HG03469 (cell line): Measurements from ENCODE around the gene PXMP4.
"Not testable (repeated sequence)": the region's sequence is repeated elsewhere in the genome, so short reads cannot be mapped to it uniquely, and the experiment has no call there.

ENCODE experiments used
- ATAC-seq: cut with Tn5 transposase; IDR thresholded peaks from one replicate; pipeline ENCODE4 v1.9.1; 2021; ENCODE audit warnings: mild to moderate bottlenecking, moderate library complexity, moderate number of reproducible peaks; ENCODE audit not compliant: unreplicated experiment

Gene PXMP4

DNA sequence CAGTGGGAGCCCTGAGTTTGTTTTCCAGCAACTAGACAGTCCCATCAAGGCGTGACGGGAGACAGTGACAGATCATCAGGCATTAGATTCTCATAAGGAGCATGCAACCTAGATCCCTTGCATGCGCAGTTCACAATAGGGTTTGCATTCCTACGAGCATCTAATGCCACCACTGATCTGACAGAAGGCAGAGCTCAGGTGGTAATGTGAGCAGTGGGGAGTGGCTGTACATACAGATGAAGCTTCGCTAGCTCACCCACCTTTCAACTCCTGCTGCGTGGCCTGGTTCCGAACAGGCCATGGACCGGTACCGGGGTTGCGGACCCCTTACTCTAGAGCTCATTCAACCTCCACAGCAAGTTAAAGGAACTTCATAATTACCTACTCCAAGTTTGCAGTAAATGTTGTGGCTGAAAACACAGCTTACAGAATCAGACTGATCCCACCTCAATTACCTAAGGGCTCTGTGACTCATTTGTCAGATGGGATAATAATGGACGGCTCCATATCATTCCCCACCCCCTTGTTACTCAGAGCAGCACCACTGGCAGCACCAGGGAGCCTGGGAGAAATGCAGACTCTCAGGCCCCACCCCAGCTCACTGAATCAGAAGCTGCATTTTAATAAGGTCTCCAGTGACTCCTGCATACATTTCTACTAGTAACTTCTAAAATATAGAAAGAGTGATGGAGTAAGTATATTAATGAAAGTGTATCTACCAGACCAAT, 15.7 kb downstream of the PXMP4 start:
- ATAC-seq: no peak

DNA sequence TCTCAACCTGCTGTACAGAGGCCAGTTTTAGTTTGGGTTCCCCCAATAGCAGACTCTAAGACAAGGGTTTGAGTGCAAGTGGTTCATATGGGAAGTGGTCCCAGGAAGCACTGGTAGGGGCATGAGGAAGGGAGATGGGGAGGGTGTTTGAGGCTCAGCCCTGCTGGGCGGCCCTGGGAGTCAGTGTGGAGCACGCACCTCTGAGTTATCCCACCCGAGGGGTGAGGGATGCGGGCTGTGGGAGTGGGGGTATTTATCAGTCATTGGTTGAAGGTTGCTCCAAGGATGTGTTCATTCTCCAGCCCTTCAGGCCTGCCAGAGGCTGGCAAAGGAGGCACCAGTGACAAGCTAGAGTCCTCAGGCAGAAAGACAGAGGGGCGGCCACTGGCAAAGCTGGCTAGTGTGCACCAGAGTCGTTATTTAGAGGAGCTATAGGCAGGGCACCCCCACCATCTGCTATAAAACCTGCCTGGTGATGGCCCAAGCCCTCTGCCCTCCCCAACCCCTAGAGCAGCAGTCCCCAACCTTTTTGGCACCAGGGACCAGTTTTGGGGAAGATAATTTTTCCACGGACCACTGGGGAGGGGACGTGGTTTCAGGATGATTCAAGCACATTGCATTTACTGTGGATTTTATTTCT, 16.5 kb downstream of the PXMP4 start:
- ATAC-seq: no peak

DNA sequence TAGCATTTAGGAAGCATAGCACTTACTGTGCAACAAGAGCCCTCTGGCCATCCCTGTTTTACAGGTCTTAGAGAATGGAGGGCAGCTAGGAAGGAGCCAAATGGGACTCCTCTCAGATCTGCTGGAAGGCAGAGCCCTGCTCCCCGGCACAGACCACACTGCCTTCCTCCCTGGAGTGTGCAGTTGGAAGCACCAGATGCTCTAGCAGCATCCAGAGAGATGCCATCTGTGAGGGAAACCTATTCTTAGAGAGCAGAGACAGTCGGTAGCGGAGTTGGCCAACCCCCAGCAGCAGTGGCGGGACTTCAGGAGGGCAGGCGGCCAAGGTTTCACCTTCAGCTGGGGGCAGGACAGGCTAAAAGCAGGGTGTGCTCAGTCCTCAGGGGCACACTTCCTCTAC, 17.2 kb downstream of the PXMP4 start:
- no peak for ATAC-seq

DNA sequence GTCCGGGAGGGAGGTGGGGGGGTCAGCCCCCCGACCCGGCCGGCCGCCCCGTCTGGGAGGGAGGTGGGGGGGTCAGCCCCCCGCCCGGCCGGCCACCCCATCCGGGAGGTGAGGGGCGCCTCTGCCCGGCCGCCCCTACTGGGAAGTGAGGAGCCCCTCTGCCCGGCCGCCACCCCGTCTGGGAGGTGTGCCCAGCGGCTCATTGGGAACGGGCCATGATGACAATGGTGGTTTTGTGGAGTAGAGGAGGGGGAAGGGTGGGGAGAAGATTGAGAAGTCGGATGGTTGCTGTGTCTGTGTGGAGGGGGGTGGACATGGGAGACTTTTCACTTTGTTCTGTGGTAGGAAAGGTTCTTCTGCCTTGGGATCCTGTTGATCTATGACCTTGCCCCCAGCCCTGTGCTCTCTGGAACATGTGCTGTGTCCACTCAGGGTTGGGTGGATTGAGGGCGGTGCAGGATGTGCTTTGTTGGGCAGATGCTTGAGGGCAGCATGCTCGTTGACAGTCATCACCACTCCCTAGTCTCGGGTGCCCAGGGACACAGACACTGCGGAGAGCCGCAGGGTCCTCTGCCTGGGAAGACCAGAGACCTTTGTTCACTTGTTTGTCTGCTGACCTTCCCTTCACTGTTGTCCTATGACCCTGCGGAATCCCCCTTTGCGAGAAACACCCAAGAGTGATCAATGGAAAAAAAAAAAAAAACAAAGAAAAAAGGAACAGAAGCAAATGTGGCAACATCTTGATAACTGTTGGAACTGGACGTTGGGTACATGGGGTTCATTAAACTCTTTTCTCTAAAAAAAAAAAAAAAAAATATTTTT, 18.3 kb downstream of the PXMP4 start:
- ATAC-seq: no peak

DNA sequence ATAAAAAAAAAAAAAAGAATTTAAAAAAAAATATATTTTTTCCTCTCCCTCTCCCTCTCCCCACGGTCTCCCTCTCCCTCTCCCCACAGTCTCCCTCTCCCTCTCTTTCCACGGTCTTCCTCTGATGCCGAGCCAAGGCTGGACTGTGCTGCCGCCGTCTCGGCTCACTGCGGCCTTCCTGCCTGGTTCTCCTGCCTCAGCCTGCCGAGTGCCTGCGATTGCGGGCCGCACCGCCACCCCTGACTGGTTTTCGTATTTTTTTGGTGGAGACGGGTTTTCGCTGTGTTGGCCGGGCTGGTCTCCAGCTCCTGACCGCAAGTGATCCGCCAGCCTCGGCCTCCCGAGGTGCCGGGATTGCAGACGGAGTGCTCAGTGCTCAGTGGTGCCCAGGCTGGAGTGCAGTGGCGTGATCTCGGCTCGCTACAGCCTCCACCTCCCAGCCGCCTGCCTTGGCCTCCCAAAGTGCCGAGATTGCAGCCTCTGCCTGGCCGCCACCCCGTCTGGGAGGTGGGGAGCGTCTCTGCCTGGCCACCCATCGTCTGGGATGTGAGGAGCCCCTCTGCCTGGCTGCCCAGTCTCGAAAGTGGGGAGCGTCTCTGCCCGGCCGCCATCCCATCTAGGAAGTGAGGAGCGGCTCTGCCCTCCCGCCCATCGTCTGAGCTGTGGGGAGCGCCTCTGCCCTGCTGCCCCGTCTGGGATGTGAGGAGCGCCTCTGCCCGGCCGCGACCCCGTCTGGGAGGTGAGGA, 19.2 kb downstream of the PXMP4 start:
- not testable (repeated sequence) for ATAC-seq

DNA sequence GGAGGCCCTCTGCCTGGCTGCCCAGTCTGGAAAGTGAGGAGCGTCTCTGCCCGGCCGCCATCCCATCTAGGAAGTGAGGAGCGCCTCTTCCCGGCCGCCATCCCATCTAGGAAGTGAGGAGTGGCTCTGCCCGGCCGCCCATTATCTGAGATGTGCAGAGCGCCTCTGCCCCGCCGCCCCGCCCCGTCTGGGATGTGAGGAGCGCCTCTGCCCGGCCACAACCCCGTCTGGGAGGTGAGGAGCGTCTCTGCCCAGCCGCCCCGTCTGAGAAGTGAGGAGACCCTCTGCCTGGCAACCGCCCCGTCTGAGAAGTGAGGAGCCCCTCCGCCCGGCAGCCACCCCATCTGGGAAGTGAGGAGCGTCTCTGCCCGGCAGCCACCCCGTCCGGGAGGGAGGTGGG, 21.1 kb downstream of the PXMP4 start:
- ATAC-seq: not testable (repeated sequence)

DNA sequence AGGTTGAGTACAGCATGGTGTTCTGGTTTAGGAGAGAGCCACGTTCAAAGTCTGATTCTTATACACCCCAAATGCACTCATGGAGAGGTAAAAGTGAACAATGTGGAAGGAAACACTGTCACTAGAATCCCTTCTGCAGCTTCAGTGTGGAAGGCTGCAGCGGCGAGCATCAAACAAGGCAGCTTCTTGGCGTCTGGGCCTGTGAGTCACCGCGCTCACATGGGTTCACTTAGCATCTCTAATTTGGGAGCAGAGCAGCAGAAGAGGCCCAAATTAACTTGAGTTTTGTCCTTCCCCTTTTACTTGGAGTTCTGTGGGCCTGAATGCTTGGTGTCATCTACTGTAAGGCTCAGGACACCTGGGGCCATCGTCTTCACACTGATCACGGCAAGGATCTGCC, 23.0 kb downstream of the PXMP4 start:
- no peak for ATAC-seq

DNA sequence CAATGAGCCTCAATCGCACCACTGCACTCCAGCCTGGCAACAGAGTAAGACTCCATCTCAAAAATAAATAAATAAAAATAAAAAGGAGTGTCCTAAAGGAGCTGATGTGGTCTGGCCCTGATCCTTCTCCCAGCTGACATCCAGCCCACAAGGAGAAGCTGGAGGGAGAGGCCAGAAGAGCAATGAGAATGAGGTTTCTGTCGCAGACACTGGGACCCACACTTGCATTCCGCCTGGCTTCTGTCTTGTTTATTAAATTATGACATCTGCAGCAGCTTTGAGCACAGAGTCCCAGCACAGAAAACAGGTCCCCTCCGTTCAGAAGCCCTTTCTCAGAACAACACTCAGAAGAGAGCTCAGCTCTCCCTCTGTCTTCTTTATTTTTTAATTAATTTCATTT, 23.7 kb downstream of the PXMP4 start:
- no peak for ATAC-seq

DNA sequence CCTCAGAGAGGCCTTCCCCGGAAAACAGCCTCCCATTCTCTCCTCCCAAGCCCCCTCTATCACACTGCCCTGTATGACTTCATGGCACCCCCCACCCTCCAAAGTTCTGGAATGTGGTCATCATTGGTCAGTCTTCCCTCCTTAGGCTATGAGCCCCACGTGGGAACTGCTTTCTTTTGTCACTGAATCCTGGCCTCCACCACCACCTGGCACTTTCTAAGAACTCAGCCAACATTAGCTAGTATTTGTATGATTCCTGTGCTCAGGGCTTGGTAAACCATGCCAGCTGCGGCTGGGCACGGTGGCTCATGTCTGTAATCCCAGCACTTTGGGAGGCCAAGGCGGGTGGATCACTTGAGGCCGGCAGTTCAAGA, 25.5 kb downstream of the PXMP4 start:
- ATAC-seq: no peak

DNA sequence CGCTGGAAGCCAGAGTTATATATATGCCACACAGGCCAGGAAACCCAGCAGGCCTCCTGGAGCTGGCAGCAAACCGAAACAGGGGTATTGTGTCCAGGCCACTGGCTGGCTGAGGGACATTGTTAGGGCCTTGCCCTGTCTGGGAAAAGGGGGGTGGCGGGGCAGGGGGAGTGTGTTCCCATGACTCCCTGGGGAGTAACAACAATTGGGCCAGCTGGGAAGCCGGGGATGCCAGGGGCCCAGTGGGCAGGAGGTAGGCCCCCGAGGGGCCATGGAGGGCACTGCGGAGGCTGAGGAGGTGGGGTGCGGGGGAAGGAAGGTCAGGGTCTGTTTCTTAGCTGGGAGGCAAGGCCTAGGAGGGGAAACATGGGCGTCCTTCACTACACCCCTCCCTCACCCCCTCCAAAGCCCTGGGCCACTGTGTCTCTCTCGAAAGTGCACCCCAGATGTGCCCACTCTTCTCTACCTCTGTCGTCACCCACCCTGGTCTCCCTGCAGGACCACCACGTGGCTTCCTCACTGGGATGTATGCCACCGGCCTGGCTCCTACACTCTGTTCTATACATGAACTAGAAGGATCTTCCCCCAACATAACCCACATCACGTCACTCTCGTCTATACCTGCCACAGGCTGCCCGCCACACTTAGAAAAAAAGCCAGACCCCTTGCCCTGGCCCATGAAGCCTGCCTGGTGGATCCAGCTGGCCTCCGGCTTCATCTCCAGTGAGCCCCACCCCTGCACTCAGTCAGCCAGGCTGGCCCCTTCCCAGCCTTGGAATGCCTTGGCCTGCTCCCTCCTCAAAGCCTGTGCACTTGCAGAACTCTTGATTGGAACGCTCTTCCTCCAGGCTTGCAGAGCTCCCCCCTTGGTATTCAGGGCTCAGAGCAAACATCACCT, 26.1 kb downstream of the PXMP4 start:
- ATAC-seq: no peak

DNA sequence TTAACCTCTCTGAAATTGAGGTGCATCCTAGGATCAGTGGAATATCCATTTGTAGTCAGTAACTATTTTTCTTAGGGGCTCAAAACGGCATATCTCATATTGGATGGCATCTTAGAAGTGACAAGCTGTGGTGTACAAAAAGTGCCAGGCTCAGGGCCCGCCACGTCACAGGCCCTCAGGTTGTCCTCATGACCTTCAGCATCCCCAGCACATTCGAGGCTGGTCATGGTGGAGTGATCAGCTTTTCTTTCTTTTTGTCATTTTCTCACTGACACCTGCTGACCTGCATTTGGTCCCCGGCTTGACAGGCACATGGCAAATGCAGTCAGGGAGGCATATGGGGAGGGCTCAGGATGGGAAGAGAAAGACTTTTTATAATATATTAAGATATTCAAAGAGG, 26.8 kb downstream of the PXMP4 start:
- ATAC-seq: no peak

DNA sequence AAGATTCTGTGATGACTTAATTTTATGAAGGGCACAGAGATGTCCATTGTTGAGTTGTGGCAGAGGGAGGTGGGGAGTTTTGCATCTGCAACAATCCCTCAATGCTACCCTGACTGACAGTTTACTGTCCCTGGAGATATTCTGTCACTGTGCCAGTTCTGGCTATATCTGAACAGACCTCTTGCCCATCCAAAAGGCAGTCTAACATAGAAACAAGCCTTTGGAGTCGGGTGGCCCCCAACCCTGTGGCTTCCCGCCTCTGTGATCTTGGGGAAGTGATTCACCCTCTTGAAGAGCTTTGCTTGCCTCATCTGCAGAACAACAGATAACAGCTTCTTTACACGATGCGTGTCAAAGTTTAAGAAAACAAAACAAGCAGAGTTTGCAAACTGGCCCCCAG, 30.1 kb downstream of the PXMP4 start:
- ATAC-seq: no peak

DNA sequence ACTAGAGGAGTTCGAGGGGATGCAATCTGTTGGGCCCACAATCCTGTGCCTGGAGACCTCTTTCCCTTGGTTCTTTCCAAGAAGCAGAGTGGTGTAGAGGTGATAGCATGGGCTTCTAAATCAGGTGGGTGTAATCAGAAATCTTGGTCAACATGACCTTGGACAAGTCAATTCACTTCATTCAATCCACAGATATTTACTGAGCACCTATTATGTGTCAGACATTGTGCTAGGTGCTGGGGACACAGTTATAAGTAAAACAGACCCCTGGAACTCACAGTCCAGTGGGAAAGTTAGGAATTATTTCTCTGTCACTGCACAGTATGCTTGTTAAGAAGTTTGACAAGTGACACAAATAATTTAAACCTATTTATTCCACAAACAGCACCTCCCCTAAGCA, 30.6 kb downstream of the PXMP4 start:
- no peak for ATAC-seq

DNA sequence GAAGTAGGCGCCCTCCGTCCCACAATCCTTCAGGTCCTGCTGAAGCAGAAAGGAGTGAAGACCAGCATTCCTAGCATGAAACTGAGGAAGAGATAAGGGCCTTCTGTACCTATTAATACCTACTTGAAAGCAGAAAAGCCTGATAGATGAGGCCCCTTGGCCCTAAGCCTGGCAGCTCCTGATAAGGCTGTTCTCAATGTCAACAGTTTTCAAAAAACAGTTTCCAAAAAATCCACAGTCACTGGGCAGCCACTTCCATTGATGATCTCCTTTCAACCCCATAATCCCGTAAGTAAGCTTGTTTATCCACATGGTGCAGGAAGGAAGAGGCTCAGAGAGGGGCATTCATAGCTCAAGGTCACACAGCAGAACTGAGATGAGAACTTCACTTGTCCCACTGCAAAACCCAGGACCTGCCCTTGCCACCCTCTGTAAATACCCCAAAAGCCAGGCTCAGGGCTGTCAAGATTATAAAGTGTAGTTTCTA, 31.1 kb downstream of the PXMP4 start:
- no peak for ATAC-seq

DNA sequence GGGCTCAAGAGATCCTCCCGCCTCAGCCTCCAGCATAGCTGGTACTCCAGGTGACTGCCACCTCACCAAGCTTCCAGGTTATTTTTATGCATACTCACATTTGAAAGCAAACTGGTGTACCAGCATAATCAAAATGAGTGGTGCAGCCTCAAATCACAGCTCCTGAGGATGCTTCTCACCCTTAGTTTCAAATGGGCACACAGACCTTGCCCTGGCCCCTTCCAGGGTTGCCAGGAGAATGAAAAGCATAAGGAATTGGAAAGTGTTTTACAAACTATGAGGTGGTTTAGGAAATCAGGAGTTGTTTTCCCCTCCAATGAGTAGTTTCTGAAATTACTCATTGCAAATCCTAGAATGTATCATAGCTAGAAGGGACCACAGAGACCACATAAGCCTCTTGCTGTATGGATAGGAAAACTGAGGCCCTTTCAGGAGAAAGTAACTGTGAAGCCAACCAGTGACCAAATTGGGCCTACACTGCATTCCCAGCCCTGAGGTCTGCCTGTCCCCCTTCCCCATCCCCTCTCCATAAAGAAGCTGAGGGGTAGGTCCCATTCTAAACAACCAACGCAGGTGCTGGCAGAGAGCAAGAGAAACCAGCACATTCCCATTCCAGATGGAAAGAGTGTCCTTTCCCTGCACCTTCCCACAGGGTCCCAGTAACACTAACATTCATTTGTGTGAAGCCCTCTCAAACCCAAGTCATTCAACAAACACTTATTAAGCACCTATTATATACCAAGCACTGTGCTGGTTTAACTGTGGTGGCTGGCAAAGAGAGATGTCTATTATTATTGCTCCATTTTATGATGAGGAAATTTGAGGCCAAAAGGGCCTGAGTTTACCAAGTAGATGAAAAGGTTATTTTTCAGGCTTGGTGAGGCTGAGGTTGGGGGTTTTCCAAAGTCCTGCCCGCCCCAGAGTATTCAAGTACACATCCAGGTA, 31.8 kb downstream of the PXMP4 start:
- ATAC-seq: no peak

DNA sequence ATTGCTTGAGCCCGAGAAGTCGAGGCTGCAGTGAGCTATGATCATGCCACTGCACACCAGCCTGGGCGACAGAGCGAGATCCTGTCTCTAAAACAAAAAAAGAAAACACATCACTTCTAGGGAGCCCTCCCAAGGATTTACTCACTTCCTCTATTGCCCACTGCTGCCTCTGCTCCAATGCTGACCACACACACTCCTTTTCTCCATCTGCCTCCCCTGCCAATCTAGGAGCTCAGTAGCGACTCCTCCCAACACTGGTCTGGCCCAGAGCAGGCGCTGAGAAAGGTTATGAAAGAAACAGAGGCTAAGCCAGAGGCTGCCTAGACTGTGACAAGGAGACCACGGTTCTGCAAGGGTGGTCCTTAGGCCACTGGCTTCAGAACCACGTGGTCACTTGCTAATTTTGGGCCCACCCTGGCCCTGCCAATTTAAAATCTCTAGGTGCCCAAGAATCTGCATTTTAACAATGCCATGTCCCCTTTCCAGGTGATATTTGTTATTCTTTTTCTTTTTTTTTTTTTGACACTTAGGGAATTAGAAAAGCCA, 32.7 kb downstream of the PXMP4 start:
- ATAC-seq: no peak

DNA sequence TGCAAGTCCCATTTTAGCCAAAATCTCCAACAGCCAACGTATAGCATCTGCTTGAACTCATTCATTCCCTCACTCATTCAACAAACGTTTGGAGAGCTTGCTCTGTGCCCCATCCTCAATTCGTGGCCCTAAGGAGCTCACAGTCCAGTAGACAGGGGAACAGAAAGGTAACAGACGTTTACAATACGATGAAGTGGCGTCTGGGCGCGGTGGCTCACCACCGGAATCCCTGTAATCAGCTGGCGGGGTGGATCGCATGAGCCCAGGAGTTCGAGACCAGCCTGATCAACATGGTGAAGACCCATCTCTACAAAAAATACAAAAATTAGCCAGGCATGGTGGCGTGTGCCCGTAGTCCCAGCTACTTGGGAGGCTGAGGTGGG, 33.1 kb downstream of the PXMP4 start:
- ATAC-seq: no peak

DNA sequence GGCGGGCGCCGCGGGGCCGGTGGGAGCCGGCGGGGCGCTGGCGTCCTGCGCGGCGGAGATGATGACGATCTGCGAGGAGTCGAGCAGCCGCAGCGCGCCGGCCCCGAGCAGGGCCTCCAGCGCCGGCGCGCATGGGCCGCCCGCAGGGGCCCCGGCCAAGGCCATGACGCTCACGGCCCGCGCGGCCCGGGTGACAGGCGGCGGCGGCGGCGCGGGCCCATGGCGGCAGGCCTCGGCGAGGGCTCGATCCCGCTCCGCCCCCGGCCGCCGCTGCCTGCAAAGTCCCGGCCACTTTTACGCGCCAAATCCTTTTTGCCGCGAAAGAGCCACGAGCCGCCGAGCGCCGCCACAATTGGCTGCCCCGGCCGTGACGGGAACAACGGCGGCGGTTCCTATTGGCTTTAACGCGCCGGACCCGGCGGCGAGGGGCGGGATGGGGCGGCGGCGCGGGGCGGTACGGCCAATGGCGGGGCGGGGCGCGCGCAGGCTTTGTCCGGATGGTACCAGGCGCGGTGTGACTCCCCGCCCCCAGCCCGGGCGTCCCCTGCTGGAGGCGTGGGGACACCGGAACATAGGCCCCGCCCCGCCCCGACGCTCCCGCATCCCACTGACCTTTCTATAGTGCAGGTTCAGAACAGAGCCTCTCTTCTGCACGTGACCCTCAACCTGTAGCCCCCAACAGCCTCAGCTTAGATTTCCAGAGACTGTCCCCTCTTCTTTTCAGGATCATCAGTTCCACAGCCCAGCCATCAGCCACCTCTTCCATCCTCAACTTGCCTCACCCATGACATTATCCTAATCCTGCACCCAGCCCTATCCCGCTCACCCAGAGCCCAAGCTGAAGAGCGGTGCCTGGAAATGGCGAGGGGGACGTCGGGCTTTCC, 33.8 kb downstream of the PXMP4 start, which contains the start of gene E2F1:
E2F1 (minus strand) TSS at position 286 of the 884 bp plus-strand sequence; CDS start at position 165, 121 bp downstream.
- ATAC-seq: peak; percentile 38
